Kidney (tissue), 14 donors: ENCODE results near the gene SCART1. TPM values are rescaled to one million over a fixed set of nuclear protein-coding genes. Genes with fewer than 3 reads are reported as not detected.
A peak's percentile ranks its signal among the peaks of the same experiment; 100 is the strongest.
"Not testable (repeated sequence)": the region's sequence is repeated elsewhere in the genome, so short reads cannot be mapped to it uniquely, and the experiment has no call there.

Experiments
- DNase-seq, 5 donors: peaks; one replicate each; pipeline ENCODE4 v3.0.0-alpha.2; 2013 to 2020
- FAIRE-seq: peaks from 2 replicates; lab custom pipeline; 2012; peaks lifted over from hg19 to GRCh38; lab: Jason Lieb, UNC
- H3K27ac ChIP-seq, 2 donors: one replicate each; pipeline ENCODE4 v1.7.0; 2013; ENCODE audit warnings: low read depth in 2 of 2, low read length in 2 of 2, inconsistent platforms in 1 of 2
- H3K27me3 ChIP-seq: one replicate; pipeline ENCODE4 v1.7.1; 2013; ENCODE audit warnings: low read length, inconsistent platforms; ENCODE audit not compliant: control insufficient read depth, insufficient read depth
- H3K36me3 ChIP-seq, 3 donors: one replicate each; pipeline versions ENCODE4 v1.7.0 to v1.7.1; 2013; ENCODE audit warnings: low read length in 3 of 3, control low read depth in 1 of 3, inconsistent platforms in 1 of 3; ENCODE audit not compliant: insufficient read depth in 3 of 3, control insufficient read depth in 2 of 3
- H3K4me1 ChIP-seq, 3 donors: one replicate each; pipeline versions ENCODE4 v1.7.0 to v1.7.1; 2013; ENCODE audit warnings: low read length in 3 of 3, inconsistent platforms in 1 of 3, low read depth in 1 of 3; ENCODE audit not compliant: control insufficient read depth in 2 of 3, insufficient read depth in 2 of 3
- H3K4me3 ChIP-seq, 3 donors: one replicate each; pipeline versions ENCODE4 v1.7.0 to v1.8.1; 2013; ENCODE audit warnings: low read length in 3 of 3, control low read depth in 1 of 3, inconsistent platforms in 1 of 3
- H3K9ac ChIP-seq, 3 donors: one replicate each; pipeline versions ENCODE4 v1.7.0 to v1.7.1; 2013; ENCODE audit warnings: low read length in 3 of 3, control low read depth in 1 of 3, inconsistent platforms in 1 of 3
- H3K9me3 ChIP-seq, 3 donors: one replicate each; pipeline versions ENCODE4 v1.7.0 to v1.7.1; 2013; ENCODE audit warnings: low read length in 3 of 3, control low read depth in 1 of 3, inconsistent platforms in 1 of 3; ENCODE audit not compliant: control insufficient read depth in 2 of 3, insufficient read depth in 1 of 3
- CTCF ChIP-seq: IDR thresholded peaks from 3 replicates; pipeline ENCODE4 v1.5.1; 2012; ENCODE audit warnings: mild to moderate bottlenecking, moderate library complexity, borderline replicate concordance; ENCODE audit not compliant: insufficient read depth; ENCODE audit errors: extremely low read depth
- intact Hi-C: fragments of 100-400 bp; cut with DNase I; formaldehyde crosslinking; loops from one replicate; pipeline ENCODE4 v1.11.1; 2022
- polyA plus RNA-seq: library from polyadenylated mRNA; stranded (reverse); fragments of 350-450 nt; fragmentation: Illumina TruSeq; extraction: RNeasy Lipid Tissue Mini Kit (QIAGEN cat#74804); gene quantifications from one replicate; pipeline ENCODE4 v1.2.3, GENCODE V29; 2014; ENCODE audit warnings: low read depth, low replicate concordance; ENCODE audit not compliant: insufficient read depth
- total RNA-seq: library from RNA; stranded (reverse); fragmentation: NEBNext Ultra II Directional; extraction: Animal tissue kit (Norgen Biotek cat#: 25700); gene quantifications from one replicate; pipeline ENCODE4 v1.2.1, GENCODE V29; 2021
- donor health status: control.
- donor health status: control.
- donor health status: control.
- donor health status: control.
- donor health status: control.
- donor health status: DM: yes; HTN: yes; CAD: no.
- donor health status: Normal renal cell carcinoma (clear cell type).

SCART1 gene
- total and polyA plus RNA-seq, 2 donors from 2014 or later, result 0.37 to 3.9 TPM

- H3K4me3 ChIP-seq, result no peak overlapping the region
- no peak overlapping the region for H3K9ac ChIP-seq
- intact Hi-C loops, result no loop called here
- DNase-seq, result no peak
- TF ChIP-seq CTCF, result no peak
- no peak overlapping the region for H3K27ac ChIP-seq
- H3K9me3 ChIP-seq, result no peaks in the 10 kb centered on the region
- no peaks in the 10 kb centered on the region for H3K27me3 ChIP-seq
- no peak for FAIRE-seq
- peaks cover 0 to 3% (median 0%) of the 10 kb centered on the region in 3 donors for H3K4me1 ChIP-seq
- H3K36me3 ChIP-seq, result no peaks in the 10 kb centered on the region
Measured at GRCh38 chr10:133515471-133515870, 61.7 kb downstream of the SCART1 start.

GRCh38 chr10:133516057-133516456 is 62.3 kb downstream of the SCART1 start:
- Histone ChIP-seq H3K27me3 (no peaks in the 10 kb centered on the region), H3K36me3 (no peaks in the 10 kb centered on the region), H3K9me3 (no peaks in the 10 kb centered on the region), H3K4me1 (peaks cover 0 to 3% (median 0%) of the 10 kb centered on the region in 3 donors), H3K27ac (no peak overlapping the region), H3K4me3 (no peak overlapping the region), H3K9ac (no peak overlapping the region)
- FAIRE-seq, result no peak
- TF ChIP-seq CTCF, result no peak
- DNase-seq, result peak in 1 of 5 donors; percentile 53
- intact Hi-C loops, result no loop called here

- H3K4me3 ChIP-seq, H3K27me3 ChIP-seq, H3K9me3 ChIP-seq, H3K4me1 ChIP-seq, FAIRE-seq, H3K27ac ChIP-seq, DNase-seq, H3K9ac ChIP-seq, intact Hi-C loops, H3K36me3 ChIP-seq: not testable (repeated sequence)
Measured at GRCh38 chr10:133518517-133518916, 64.8 kb downstream of the SCART1 start.

Other genes starting within 250 kb of the SCART1 start
- not detected for gene UTF1, start 223.7 kb upstream of the SCART1 start, total RNA-seq
- not detected for gene UTF1, start 223.7 kb upstream of the SCART1 start, polyA plus RNA-seq
- 3.3 TPM for gene VENTX, start 216.1 kb upstream of the SCART1 start, total RNA-seq
- gene VENTX, start 216.1 kb upstream of the SCART1 start, polyA plus RNA-seq, result 0.39 TPM
- 16.6 TPM for gene ADAM8, start 177.1 kb upstream of the SCART1 start, total RNA-seq
- 3.4 TPM for gene ADAM8, start 177.1 kb upstream of the SCART1 start, polyA plus RNA-seq
- gene TUBGCP2, start 145.1 kb upstream of the SCART1 start, total RNA-seq, result 61.4 TPM
- 93.3 TPM for gene TUBGCP2, start 145.1 kb upstream of the SCART1 start, polyA plus RNA-seq
- gene ZNF511, start 145.0 kb upstream of the SCART1 start, total RNA-seq, result 35.6 TPM
- 50.7 TPM for gene ZNF511, start 145.0 kb upstream of the SCART1 start, polyA plus RNA-seq
- gene CALY, start 117.0 kb upstream of the SCART1 start, total RNA-seq, result 0.41 TPM
- gene CALY, start 117.0 kb upstream of the SCART1 start, polyA plus RNA-seq, result 0.54 TPM
- gene PRAP1, start 106.6 kb upstream of the SCART1 start, total RNA-seq, result 1.9 TPM
- gene PRAP1, start 106.6 kb upstream of the SCART1 start, polyA plus RNA-seq, result 557 TPM
- 17.5 TPM for gene FUOM, start 95.9 kb upstream of the SCART1 start, total RNA-seq
- 118 TPM for gene FUOM, start 95.9 kb upstream of the SCART1 start, polyA plus RNA-seq
- 85.6 TPM for gene ECHS1, start 80.6 kb upstream of the SCART1 start, total RNA-seq
- gene ECHS1, start 80.6 kb upstream of the SCART1 start, polyA plus RNA-seq, result 599 TPM
- gene PAOX, start 74.7 kb upstream of the SCART1 start, total RNA-seq, result 7.0 TPM
- gene PAOX, start 74.7 kb upstream of the SCART1 start, polyA plus RNA-seq, result 14.4 TPM
- 51.1 TPM for gene MTG1, start 59.8 kb upstream of the SCART1 start, total RNA-seq
- gene MTG1, start 59.8 kb upstream of the SCART1 start, polyA plus RNA-seq, result 68.5 TPM
- not detected for gene SPRN, start 29.3 kb upstream of the SCART1 start, total RNA-seq
- not detected for gene SPRN, start 29.3 kb upstream of the SCART1 start, polyA plus RNA-seq
- 2.9 TPM for gene CYP2E1, start 73.4 kb downstream of the SCART1 start, total RNA-seq
- 3.4 TPM for gene CYP2E1, start 73.4 kb downstream of the SCART1 start, polyA plus RNA-seq
- 1.2 TPM for gene SYCE1, start 111.6 kb downstream of the SCART1 start, total RNA-seq
- gene SYCE1, start 111.6 kb downstream of the SCART1 start, polyA plus RNA-seq, result 1.4 TPM
- not detected for gene FRG2B, start 172.8 kb downstream of the SCART1 start, total RNA-seq
- 0.97 TPM for gene FRG2B, start 172.8 kb downstream of the SCART1 start, polyA plus RNA-seq